OCI-LY7 (cell line): ENCODE data around the gene MAP3K3. TPM values are rescaled to one million over a fixed set of nuclear protein-coding genes. Genes with fewer than 3 reads are reported as not detected.

ENCODE experiments used
- BruUV-seq: library from RNA; stranded (reverse); fragments of 400-500 nt; replicated peaks from 2 replicates; lab custom pipeline; 2021; lab: Mats Ljungman, UMichigan
- CTCF ChIA-PET: fragments of 300-600 bp; sonication (Branson Sonifier 250); formaldehyde crosslinking; loops from one replicate; lab custom pipeline; 2022; ENCODE audit warnings: antibody characterized with exemption; ENCODE audit not compliant: unreplicated experiment; lab: Charles Lee
- POLR2A ChIA-PET: fragments of 300-600 bp; sonication (Branson Sonifier 250); formaldehyde crosslinking; loops from one replicate; lab custom pipeline; 2022; ENCODE audit warnings: antibody characterized with exemption; lab: Charles Lee
- DNase-seq: peaks from one replicate; pipeline ENCODE4 v3.0.0-alpha.2; 2015; ENCODE audit warnings: low spot score
- H2AFZ ChIP-seq: fragments of 200-600 bp; sonication (generic), shearing (Covaris generic); 2 replicates; pipeline ENCODE4 v1.6.1; 2014; ENCODE audit warnings: mild to moderate bottlenecking, antibody characterized with exemption, low read length, moderate library complexity
- H3K27ac ChIP-seq: fragments of 200-600 bp; sonication (generic); 2 replicates; pipeline ENCODE4 v1.5.1; 2014; ENCODE audit warnings: mixed run types, low read depth, mild to moderate bottlenecking, moderate library complexity, low read length, inconsistent platforms; ENCODE audit not compliant: poor library complexity, severe bottlenecking
- H3K36me3 ChIP-seq: fragments of 200-600 bp; sonication (generic); 2 replicates; pipeline ENCODE4 v1.6.1; 2014; ENCODE audit warnings: mild to moderate bottlenecking, antibody characterized with exemption, low read length, moderate library complexity, mixed read lengths; ENCODE audit not compliant: insufficient read depth
- H3K4me1 ChIP-seq: fragments of 200-600 bp; sonication (generic); 2 replicates; pipeline ENCODE4 v1.5.1; 2014; ENCODE audit warnings: mild to moderate bottlenecking, low read length; ENCODE audit not compliant: insufficient read depth, poor library complexity, severe bottlenecking
- H3K4me2 ChIP-seq: fragments of 200-600 bp; sonication (generic); 2 replicates; pipeline ENCODE4 v1.6.1; 2014; ENCODE audit warnings: mild to moderate bottlenecking, low read length
- H3K4me3 ChIP-seq: fragments of 200-600 bp; sonication (generic); 2 replicates; pipeline ENCODE4 v1.5.1; 2014; ENCODE audit warnings: mild to moderate bottlenecking, low read depth, low read length; ENCODE audit not compliant: poor library complexity, severe bottlenecking
- H3K79me2 ChIP-seq: fragments of 200-600 bp; sonication (generic); 2 replicates; pipeline ENCODE4 v1.6.1; 2016; ENCODE audit warnings: low read depth, mild to moderate bottlenecking, low read length, moderate library complexity, mixed read lengths; ENCODE audit not compliant: insufficient read depth
- H3K9me2 ChIP-seq: fragments of 200-600 bp; sonication (generic); 2 replicates; pipeline ENCODE4 v1.6.1; 2016; ENCODE audit warnings: mild to moderate bottlenecking, low read length, mixed read lengths; ENCODE audit not compliant: insufficient read depth
- H3K9me3 ChIP-seq: fragments of 200-600 bp; sonication (generic); 2 replicates; pipeline ENCODE4 v1.6.1; 2014; ENCODE audit warnings: mild to moderate bottlenecking, mixed run types, low read length, mixed read lengths
- H4K20me1 ChIP-seq: fragments of 200-600 bp; sonication (generic); 2 replicates; pipeline ENCODE4 v1.6.1; 2014; ENCODE audit warnings: mild to moderate bottlenecking, antibody characterized with exemption, low read length, moderate library complexity, mixed read lengths; ENCODE audit not compliant: insufficient read depth
- CTCF ChIP-seq: fragments of 200-600 bp; sonication (generic); conservative IDR thresholded peaks from 2 replicates; pipeline ENCODE4 v1.5.1; 2014; ENCODE audit warnings: mild to moderate bottlenecking, antibody characterized with exemption, low read length, moderate library complexity, mixed read lengths
- EZH2phosphoT487 ChIP-seq: fragments of 200-600 bp; sonication (generic); IDR thresholded peaks from 2 replicates; pipeline ENCODE4 v1.6.1; 2018; ENCODE audit warnings: low read depth, borderline replicate concordance, mild to moderate bottlenecking, mixed run types, antibody characterized with exemption, low read length, moderate library complexity, mixed read lengths
- intact Hi-C: fragments of 100-400 bp; cut with micrococcal nuclease; formaldehyde crosslinking; loops from one replicate; pipeline ENCODE4 v1.10.0; 2022; ENCODE audit not compliant: unreplicated experiment
- total RNA-seq, 2 experiments: library from RNA; depleted of rRNA in 1 of 2; stranded (reverse); fragments of >200 nt in 1 of 2; shearing (Covaris generic) in 1 of 2; gene quantifications; 2 replicates each; pipeline ENCODE4 v1.2.3, GENCODE V29; 2014 to 2022

The MAP3K3 gene
- total RNA-seq, 2 experiments from 2014 or later, result 26.0 to 29.0 TPM

GRCh38 chr17:63698381-63698885 lies 76.2 kb downstream of the MAP3K3 start:
- no TSS peak for BruUV-seq
- DNase-seq, result peak; percentile 65
- H3K36me3 ChIP-seq, result peaks cover 60% of the 10 kb centered on the region

GRCh38 chr17:63698886-63699637 lies 76.8 kb downstream of the MAP3K3 start:
- H3K9me2 ChIP-seq, result no peaks in the 10 kb centered on the region
- DNase-seq, result peak; percentile 95
- TF ChIP-seq EZH2phosphoT487, result no peak
- no peak for TF ChIP-seq CTCF
- CTCF ChIA-PET, result interaction anchor here (0.6 kb wide), 1 partner anchor 63 kb away, joined by 3 read pairs; no protein-coding TSS in a partner anchor
- H3K27ac ChIP-seq, result peak overlapping the region; percentile 95
- POLR2A ChIA-PET, result interaction anchor here (0.7 to 1.5 kb wide), 6 partner anchors 17 to 129 kb away, joined by 3 to 7 read pairs (median 4); no protein-coding TSS in a partner anchor
- H3K79me2 ChIP-seq, result peaks cover 52% of the 10 kb centered on the region
- H3K9me3 ChIP-seq, result no peaks in the 10 kb centered on the region
- intact Hi-C loops, result loop anchor here (1.0 to 5.0 kb wide), 8 partner anchors 42 to 272 kb away; partner anchors contain the start of genes CCDC47, CD79B, DCAF7 and MAP3K3
- H3K4me1 ChIP-seq, result peaks cover 75% of the 10 kb centered on the region
- H3K4me2 ChIP-seq, result peak overlapping the region; percentile 99
- H2AFZ ChIP-seq, result no peak overlapping the region
- peaks cover 64% of the 10 kb centered on the region for H3K36me3 ChIP-seq
- H4K20me1 ChIP-seq, result peaks cover 16% of the 10 kb centered on the region; the same call in 1 of the 2 replicates
- BruUV-seq, result no TSS peak
- peak overlapping the region; percentile 89 for H3K4me3 ChIP-seq

More at GRCh38 chr17:63698381-63698885, 76.2 kb downstream of the MAP3K3 start:
- peaks cover 70% of the 10 kb centered on the region for H3K4me1 ChIP-seq
- peak overlapping the region; percentile 89 for H3K4me3 ChIP-seq
- intact Hi-C loops, result loop anchor here (1.0 to 5.0 kb wide), 7 partner anchors 43 to 271 kb away; partner anchors contain the start of genes CCDC47, CD79B, DCAF7 and MAP3K3
- peak overlapping the region; percentile 99 for H3K4me2 ChIP-seq
- H4K20me1 ChIP-seq, result peaks cover 16% of the 10 kb centered on the region; the same call in 1 of the 2 replicates
- ChIA-PET POLR2A (interaction anchor here (0.7 to 1.5 kb wide), 7 partner anchors 17 to 130 kb away, joined by 3 to 7 read pairs (median 4); no protein-coding TSS in a partner anchor), CTCF (interaction anchor here (0.6 to 0.7 kb wide), 3 partner anchors 8 to 145 kb away, joined by 3 read pairs; no protein-coding TSS in a partner anchor)
- H3K9me2 ChIP-seq, result no peaks in the 10 kb centered on the region
- H3K79me2 ChIP-seq, result peaks cover 47% of the 10 kb centered on the region
- H2AFZ ChIP-seq, result no peak overlapping the region
- H3K9me3 ChIP-seq, result no peaks in the 10 kb centered on the region
- TF ChIP-seq EZH2phosphoT487 (no peak), CTCF (no peak)
- peak overlapping the region; percentile 95 for H3K27ac ChIP-seq
